Stimulated activated CD8-positive, alpha-beta memory T cell treated with anti-CD3 and anti-CD28 coated beads, Interleukin-2, amount 100 ng/mL, for 48 hours (primary cell): ENCODE results near the gene WIZ.
"Not testable (repeated sequence)": the region's sequence is repeated elsewhere in the genome, so short reads cannot be mapped to it uniquely, and the experiment has no call there.

Experiments
- DNase-seq, 2 donors: peaks; one replicate each; pipeline ENCODE4 v3.0.0-alpha.2; 2020; ENCODE audit warnings: low read depth in 2 of 2

WIZ gene

DNA sequence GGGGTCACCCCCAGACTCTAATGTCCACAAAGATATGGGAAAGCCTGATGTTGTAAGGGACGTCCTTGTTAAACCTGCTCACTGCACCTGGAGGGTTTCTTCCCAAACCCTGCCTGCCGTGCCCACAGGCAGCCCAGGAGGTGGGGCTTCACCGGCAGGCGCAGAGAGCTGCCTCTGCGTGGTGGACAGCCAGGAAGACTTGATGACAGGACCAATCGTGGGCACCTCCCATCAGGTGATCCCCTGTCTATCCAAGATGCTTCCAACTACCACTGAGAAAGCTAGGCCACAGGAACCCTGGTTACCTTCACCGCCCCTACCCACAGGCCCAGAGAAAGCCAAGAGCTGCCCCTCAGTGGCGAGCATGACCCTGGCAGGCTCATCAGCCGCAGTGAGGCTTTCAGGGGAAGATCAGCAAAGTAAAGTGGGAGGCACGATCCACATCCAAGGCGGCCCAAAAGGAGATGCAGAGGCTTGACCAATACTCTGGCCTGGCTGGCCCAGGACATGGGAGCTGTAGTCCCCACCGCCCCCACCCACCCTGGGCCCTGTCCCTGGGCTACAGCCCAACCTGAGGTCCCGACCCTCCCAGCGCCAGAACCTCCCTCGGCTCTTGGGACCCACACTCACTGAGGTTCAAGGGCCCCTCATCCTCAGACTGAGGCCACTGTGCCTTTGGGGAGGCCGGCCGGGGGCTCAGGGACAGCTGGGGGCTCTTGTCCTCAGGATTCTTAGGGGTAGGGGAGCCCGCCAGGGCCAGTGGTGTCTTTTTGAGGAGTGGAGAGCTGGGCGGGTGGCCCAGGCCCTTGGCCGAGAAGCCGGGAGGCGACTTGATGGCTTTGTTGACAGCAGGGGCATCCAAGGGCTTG lies 20.6 kb downstream of the WIZ start:
- no peak for DNase-seq

DNA sequence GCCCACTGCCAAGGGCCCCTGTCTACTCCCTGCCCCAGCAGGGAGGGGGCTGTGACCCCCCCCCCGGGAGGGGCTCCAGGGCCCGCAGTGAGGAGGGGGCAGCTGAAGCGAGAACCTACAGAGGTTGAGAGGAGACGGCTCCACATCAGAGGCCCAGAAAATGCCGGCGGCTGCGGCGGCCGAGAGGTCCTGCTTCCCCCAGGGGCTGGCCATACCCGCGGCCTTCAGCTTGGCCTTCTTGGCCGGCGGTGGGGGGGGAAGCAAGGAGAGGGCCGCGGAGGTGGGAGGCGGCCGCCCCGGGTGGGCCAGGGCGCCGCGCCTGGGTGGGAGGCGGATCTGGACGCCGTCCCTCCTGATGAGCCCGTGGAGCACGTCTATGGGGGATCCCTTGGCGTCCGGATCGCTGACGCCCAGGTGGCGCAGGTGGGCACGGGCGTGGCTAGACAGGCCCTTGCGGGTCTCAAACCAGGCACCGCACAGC lies 21.7 kb downstream of the WIZ start:
- DNase-seq, result no peak

DNA sequence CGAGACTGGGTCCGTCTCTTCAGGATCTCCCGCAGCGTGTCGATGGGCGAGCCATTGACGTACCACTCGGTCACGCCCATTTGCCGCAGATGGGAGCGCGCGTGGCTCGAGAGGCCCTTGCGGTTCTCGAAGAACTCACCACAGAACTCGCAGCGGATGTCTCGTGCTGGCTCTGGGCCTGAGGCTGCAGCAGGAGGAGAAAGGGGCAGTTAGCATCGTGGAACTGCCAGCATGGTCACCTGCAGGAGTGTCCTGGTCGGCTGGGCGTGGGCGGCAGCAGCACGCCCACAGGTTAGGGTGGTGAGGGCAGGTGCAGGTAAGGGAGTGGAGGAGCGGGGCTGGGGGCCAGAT lies 22.4 kb downstream of the WIZ start:
- DNase-seq, result no peak

DNA sequence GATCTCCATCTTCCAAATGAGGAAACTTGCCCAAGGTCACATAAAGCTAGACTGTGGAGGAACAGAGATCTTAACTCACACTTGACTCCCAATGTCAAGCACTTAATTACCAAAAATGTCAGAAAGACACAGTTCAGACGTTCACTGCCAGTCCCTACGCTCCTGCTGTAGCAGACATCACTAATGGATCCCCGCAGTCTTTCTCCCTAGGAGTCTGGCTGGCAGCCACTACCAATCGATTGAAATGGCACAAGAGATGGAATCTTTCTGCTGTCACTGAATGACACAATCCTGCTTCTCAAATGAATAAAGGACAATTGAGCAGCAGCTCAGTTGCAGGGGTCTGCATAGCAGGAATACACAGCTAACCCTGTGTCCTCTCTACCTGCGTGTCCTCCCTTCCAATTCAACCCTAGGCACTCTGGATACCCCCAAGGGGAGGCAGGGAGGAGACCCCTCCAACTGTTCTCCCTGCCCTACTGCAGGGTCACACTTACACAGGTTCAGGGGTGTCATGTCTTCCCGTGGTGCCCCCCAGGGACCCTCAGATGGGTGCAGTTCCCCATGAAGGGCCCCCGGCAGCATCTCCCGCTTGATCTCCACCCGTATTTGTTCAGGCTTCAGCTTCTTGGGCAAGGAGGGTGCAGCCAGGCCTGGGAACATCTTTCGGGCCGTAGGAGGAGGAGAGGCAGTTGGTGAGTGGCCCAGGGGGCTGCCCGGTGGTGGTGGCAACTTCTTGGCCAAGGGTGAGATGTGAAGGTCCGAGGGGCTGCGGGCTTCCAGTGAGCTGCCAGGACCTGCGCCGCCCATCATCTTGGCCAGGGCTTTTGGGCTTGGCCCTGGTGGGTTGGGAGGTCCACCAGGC lies 23.0 kb downstream of the WIZ start:
- no peak for DNase-seq

DNA sequence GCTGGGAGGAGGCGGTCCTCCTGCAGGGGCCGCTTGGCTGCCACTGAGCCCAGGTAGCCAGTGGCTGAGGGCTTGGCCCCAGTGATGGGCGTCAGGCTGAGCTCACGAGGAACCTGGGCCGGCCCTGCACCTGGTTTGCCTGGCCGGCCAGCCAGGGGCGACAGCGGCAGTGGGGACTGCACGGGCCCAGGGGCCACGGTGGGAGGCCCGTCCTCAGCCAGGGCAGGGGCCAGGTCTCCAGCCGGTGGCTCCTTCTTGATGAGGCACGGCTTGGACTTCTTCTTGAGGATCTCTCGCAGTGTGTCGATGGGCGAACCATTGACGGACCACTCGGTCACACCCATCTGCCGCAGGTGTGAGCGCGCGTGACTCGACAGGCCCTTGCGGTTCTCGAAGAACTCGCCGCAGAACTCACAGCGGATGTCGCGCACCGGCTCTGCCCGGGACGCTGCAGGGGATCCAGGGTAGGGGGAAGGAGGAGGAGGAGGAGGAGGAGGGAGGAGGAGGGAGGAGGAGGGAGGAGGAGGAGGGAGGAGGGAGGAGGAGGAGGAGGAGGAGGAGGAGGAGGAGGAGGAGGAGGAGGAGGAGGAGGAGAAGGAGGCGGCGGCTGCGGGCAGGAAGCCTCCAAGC lies 24.3 kb downstream of the WIZ start:
- DNase-seq, result no peak

DNA sequence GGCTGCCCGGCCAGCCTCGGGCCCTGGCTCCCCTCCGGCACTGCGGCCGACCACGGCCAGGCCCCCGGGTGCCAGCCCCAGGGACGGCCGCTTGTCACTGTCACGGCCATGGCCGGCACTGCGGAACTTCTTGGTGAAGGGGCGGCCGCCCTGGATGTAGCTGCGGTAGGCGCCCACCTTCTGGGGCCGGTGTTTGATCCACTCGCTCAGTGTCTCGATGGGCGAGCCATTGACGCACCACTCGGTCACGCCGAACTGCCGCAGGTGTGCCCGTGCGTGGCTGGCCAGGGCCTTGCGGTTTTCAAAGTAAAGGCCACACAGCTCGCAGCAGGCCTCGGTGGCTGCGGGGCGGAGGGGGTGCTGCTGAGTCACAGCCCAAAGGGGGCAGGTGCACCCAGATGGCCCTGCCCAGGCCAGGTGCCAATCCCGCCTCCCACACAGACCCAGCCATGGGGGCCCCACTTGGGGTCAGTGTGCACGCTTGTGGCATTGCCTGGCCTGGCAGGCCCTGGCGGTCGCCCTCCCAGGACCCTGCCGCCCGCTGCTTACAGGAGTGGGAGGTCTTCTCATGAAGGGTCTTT lies 25.0 kb downstream of the WIZ start:
- DNase-seq, result no peak

DNA sequence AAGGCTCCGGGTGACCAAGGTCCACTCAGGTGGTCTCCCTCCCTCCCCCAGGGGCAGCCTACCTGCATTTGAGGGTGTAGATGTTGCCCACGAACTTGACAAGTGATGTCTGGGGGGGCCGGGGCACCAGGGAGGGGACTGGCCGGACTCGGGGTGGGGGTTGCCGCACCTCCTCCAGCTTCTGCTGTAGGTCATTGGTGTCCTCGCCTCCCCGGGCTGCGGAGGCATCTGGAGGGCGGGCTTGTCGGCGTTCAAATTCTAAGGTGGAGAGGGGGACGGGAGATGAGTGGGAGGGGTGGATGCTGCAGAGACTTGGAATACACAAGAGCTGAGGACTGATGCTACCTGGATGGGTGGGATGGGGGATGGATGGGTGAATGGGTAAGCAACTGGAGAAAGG lies 25.6 kb downstream of the WIZ start:
- no peak for DNase-seq

DNA sequence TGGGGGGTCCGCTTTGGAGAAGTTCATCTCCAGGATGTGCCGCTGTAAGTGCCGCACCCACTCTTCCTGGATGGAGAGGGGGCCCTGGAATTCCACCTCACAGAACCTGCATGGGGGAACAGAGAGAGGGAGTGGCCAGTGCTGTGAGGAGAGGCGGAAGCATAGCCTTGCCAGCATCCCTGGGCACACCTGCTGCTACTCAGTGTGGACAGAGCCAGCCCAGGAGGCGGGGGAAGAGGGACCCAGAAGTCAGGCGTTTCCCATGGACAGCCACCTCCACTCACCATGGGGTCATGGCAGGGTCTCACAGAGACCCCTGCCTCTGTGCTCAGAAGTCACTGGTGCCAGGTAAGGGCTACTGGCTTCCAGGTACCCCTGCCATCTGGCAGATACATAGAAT lies 26.6 kb downstream of the WIZ start:
- DNase-seq, result no peak

DNA sequence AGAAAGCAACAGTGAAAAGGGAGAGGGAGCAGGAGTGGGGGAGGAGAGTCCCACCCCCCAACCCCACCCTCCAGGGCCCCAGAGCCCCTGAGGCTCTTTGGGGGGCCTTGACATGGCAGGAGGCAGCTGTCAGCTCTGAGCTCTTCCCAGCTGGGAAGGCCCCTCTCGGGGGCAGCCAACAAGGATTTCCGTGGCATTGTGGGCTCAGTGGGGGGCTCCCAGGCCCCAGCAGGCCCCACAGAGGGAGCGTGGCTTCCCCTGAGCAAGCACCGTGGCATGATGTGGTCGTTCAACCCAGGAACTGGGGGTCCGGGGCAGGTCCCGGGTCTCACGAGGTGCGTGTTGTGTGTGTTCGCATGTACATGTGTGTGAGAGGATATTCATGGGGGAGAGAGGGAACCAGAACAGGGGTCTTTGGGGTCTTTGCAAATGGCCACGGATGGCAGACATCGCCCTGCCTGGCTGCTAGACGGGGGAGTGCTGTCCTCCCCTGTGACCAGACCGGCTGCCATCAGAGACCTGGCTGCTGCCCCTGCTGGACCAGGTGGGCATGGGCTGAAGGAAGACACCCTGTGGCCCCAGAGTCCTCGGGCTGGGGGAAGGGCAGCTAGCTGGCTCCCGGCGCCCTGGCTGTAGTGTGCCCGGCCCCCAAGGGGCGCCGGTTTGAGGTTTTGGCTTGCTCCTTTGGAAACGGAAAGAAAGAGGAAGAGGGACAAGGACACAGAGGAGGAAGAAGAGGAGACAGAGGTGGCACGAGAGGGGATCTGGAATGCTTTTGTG lies 27.3 kb downstream of the WIZ start:
- no peak for DNase-seq

DNA sequence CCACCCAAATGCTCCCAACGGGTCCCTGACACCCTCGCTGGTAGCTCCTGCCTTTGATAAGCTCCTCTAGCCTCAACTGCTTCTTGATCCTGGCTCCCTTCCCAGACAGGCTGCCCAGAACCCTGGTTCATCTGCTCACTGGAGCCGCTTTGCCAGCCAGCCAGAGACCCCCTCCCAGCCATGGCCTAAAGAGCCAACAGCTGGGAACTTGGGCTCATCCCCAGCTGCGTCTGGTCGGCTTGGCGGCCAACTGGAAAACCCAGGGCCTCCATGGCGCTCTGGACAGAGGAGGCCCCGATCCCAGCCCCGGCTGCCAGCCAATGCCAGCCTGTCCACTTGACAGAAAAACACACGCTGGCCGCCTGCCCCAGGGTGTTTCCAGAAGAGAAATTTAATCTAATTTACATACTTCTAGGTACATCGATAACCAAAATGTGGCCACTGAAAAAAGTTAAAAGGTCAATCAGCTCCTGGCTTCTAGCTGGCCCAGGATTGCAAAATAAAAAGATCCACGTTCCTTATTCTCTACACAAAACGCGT lies 28.0 kb downstream of the WIZ start:
- DNase-seq, result no peak

DNA sequence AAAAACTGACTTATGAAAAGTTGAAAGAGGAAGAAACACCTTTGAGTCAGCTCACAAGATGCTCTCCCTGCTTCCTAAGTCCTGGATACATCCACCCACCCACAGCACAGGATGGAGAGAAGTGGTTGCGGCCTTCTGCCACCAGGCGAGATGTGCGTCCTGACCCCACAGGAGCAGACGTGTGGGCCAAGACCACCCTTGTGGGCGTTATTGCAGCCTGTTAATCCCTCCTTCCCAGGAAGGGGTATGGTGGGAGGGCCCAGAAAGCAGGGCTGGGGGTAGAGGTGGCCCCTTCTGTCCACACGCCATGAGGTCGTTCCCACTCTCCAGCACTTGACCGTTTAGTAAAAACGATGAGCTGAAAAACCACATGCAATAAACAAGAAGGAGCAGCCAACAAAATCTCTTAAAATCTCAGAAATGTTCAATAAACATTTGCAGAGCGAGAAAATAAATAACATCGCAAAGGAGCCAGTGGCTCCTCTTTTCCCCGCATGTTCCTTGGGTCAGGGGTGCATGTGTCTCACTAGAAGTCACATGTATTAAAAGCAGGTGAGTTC lies 28.5 kb downstream of the WIZ start:
- DNase-seq, result no peak

DNA sequence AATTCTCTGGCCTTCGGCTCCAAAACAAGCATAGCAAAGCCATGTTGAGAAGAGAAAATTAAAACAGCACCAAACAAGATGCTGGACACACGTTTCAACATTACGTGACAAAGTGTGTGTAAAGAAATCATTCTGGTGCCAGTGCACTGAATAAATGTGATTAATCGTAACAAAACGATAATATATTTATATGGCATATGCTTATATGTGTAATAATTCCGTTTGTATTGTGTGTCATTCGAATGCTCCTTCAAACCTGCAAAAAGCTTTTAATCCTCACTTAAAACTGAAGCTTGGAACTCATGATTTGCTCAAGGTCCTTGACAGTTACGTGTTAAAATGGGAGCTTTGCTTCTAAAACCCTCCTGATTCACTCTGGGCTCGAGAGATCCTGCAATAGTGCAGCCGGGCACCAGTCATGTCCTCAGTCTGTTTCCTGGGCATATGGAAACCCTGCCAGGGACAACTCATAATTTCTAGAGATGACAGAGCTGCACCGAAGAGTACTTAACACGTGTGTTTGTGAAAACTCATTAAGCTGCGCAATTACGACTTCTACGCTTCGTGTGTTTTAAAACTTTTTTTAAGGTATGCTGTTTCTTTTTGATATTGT lies 30.2 kb downstream of the WIZ start:
- no peak for DNase-seq

DNA sequence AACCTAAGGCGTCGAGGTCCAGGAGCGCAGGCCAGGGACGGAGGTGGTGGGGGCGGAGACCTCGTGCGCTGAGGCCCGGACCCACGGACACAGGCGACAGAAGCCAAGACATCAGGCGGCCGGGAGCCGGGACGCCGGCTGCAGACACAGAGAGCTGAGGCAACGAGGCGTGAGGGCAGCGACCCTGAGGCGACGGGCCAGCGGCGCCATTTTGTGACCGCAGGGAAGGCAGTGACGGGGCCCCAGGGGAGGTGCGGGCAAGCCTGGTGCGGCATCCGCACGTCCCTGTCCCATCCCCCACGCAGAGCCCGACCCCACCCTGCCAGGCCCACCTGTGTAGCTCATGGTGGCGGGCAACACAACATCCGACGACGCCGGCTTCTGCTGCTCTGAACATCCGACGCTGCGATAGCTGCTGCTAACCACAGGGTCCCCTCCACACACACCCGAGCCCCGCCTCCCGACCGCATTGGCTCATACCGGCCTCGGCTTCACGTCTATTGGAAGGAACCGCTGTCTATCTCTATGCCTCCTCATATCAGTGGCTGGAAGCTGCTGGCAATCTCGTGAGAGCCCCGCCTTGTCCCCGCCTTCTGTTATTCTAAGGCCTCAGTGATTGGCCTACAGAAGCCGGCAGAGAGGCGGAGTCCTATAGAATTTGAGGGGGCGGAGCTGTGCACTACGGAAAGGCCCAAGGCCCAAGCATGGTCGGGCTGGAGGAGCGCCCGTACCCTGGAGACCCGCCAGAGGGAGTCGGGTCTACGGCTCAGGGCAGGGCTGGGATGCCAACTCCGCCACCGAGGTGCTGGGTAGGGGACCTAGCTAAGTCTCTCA lies 31.0 kb downstream of the WIZ start, which contains the start of gene AKAP8L:
Gene AKAP8L, minus strand, starts transcription at position 410 of the 834 bp plus-strand sequence. Its CDS starts 65 bp downstream, at position 345.
- peak; percentile 97 for DNase-seq

DNA sequence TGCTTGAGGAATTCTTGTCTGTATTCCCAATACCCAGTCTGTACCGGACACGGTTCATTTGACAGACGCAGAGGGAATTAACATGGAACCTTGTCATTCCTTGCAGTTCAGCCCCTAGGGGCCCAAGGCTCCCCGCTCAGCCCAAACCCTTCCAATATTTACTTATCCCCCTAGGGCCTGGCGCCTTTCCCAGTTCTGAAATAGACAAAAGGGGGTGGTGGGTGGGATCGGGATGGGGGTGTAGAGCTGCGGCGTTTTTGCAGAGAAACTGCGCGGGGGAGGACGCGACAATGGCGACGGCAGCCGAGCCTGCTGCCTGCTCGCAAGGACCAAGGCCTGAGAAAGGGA lies 31.6 kb downstream of the WIZ start:
- DNase-seq, result no peak

DNA sequence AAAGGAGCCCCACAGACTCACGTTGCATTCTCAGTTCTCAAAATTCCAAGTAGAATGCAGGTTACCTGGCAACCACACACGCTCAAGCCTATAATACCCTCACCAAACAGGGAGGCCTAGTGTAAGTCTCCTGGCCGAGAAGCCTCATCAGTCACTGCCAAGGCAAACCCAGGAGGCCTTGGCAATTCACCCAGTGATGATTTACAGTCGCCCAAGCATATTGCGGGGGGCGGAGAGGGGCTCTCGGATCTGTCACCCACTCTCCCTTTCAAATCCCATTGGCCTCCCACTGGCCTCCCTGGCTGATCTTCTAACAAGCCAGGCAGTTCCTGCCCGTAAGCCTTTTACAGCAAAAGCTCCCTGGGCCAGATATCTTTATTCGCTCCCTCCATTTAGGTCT lies 32.1 kb downstream of the WIZ start:
- DNase-seq, result no peak

DNA sequence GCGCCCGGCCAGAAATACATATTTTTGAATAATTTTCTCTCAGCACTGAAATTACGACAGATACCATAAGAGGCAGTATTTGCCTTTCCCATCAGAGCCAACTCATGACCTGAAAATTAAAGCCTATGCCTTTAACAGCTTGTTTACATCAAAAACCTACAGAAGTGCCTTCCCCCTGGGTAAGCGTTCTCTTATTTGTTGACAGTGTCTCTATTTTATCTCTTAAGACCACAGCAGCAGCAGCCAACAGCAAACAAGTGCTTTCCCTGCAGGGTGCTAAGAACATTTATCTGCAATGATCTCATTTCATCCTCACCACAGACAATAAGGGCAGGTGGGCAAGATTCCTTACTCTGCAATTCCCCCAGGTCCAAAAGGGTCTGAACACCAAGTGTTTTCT lies 36.9 kb downstream of the WIZ start:
- no peak for DNase-seq

DNA sequence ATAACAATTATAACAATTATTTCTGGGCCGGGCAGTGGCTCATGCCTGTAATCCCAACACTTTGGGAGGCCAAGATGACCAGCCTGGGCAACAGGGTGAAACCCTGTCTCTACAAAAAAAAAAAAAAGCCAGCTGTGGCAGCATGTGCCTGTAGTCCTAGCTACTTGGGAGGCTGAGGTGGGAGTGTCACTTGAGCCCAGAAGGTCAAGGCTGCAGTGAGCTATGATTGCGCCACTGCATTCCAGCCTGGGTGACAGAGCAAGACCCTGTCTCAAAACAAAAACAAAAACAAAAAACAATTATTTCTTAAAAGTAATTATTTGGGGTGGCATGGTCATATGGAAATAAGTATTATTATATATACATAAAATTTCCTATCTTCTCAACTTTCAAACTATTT lies 38.4 kb downstream of the WIZ start:
- not testable (repeated sequence) for DNase-seq

DNA sequence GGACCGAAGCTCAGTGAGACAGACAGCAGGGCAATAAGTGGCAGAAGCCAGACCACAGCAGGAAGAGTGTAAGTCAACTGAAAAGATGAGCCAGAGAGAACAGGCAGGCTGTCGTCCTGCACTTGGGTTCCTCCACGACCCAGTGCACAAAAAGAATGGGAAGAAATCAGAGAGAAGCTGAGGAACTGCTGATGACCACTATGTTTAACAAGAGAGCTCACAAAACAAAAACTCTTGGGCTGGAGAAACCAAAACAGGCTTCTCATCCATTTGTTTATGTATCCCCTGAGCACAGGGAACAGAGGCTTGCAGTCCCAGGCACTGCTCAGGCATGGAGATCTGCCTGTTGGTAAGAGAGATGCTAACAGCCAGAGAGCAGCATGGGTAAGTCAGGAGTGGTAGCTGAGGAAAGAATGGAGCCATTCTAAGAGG lies 45.0 kb downstream of the WIZ start:
- DNase-seq, result no peak

DNA sequence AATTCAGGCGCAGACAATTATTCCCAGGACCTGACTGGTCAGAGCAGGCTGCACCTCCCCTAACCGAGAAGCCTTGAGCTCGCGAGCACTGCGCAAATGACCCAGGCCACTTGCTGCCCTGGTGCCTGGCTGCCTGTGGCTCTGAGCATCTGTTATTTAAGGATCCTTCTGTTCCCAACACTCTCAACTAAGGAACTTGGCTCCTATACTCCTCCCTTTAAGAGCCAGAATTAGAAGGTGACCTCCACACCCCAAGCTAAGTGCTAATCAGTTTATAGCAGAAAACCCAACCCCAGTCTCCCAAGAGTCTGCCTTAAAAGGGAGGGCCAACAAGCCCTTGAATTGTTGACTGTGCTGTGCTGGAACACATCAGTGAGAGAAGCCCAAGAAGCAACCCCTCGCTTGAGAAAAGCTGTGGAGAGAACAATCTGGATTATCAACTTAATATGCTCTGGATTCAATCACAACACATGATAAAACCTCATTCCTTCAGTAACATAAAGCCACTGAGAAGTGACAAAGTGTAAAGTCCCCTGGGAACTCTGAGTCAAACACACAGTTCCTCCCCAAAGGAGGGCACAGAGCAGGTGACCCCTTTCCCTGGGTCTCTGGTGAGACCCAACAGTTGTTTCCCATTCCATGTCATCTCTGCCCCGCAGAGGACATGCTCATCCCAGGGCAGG lies 45.5 kb downstream of the WIZ start:
- no peak for DNase-seq
